Measurements from ENCODE around the gene FANCF.

The FANCF gene

GRCh38 chr11:22641559-22641958 lies 15.9 kb upstream of the FANCF start:
- DNase-seq (ENCODE audit: low read depth) = no peak
- TF ChIP-seq, protein P1, sequence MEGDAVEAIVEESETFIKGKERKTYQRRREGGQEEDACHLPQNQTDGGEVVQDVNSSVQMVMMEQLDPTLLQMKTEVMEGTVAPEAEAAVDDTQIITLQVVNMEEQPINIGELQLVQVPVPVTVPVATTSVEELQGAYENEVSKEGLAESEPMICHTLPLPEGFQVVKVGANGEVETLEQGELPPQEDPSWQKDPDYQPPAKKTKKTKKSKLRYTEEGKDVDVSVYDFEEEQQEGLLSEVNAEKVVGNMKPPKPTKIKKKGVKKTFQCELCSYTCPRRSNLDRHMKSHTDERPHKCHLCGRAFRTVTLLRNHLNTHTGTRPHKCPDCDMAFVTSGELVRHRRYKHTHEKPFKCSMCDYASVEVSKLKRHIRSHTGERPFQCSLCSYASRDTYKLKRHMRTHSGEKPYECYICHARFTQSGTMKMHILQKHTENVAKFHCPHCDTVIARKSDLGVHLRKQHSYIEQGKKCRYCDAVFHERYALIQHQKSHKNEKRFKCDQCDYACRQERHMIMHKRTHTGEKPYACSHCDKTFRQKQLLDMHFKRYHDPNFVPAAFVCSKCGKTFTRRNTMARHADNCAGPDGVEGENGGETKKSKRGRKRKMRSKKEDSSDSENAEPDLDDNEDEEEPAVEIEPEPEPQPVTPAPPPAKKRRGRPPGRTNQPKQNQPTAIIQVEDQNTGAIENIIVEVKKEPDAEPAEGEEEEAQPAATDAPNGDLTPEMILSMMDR (IDR thresholded peaks at IDR 0.05; ENCODE audit: low read length, missing control alignments) = no peak
- no peak overlapping the region for H3K4me3 ChIP-seq (replicated peaks; ENCODE audit: low read depth, low read length)

GRCh38 chr11:22640862-22641261 lies 15.2 kb upstream of the FANCF start:
- H3K4me3 ChIP-seq (replicated peaks; ENCODE audit: low read depth, low read length) = no peak overlapping the region
- TF ChIP-seq, protein P1 (IDR thresholded peaks at IDR 0.05; ENCODE audit: low read length, missing control alignments) = no peak
- DNase-seq (ENCODE audit: low read depth) = no peak

DNA sequence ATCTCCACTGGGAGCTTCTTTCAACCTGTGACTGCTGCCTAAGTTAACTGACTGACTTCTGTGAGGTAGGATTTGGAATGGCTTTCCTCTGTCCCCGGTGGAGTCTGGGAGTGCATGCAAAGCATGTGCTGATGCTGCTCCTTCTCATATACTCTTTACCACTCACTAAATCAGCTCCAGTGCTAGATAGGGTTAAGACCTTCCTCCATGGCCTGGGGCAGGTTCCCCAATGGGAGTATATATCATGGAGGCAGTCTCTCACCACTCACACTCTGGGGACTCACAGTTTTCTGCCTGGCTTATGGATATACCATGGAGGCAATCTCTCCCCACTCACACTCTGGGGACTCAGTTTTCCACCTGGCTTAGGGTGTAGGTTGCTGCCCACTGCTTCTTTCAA lies 10.1 kb upstream of the FANCF start:
- no peak overlapping the region for H3K4me3 ChIP-seq (replicated peaks; ENCODE audit: low read depth, low read length)
- DNase-seq (ENCODE audit: low read depth) = no peak
- TF ChIP-seq, protein P1 (IDR thresholded peaks at IDR 0.05; ENCODE audit: low read length, missing control alignments) = no peak

- DNase-seq (ENCODE audit: low read depth) = peak; percentile 38
- TF ChIP-seq, protein P1 (IDR thresholded peaks at IDR 0.05; ENCODE audit: low read length, missing control alignments) = no peak
- no peak overlapping the region for H3K4me3 ChIP-seq (replicated peaks; ENCODE audit: low read depth, low read length)
Measured at GRCh38 chr11:22634897-22635629, 9.4 kb upstream of the FANCF start.

- TF ChIP-seq, protein P1 (IDR thresholded peaks at IDR 0.05; ENCODE audit: low read length, missing control alignments) = no peak
Measured at GRCh38 chr11:22633354-22633902, 7.8 kb upstream of the FANCF start.

DNA sequence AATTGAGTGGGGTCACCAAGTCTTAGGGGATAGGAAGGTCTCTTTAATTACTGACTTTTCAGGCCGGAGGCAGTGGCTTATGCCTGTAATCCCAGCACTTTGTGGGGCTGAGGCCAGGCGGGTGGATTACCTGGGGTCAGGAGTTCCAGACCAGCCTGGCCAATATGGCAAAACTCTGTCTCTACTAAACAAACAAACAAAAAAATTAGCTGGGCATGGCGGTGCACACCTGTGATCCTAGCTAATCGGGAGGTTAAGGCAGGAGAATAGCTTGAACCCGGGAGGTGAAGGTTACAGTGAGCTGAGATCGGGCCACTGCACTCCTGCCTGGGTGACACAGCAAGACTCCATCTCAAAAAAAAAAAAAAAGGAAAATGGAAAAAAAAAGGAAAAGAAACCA lies 1.8 kb upstream of the FANCF start:
- no peak for DNase-seq (ENCODE audit: low read depth)
- TF ChIP-seq, protein P1 (IDR thresholded peaks at IDR 0.05; ENCODE audit: low read length, missing control alignments) = no peak
- H3K4me3 ChIP-seq (replicated peaks; ENCODE audit: low read depth, low read length) = no peak overlapping the region

More at GRCh38 chr11:22633354-22633902, 7.8 kb upstream of the FANCF start:
- DNase-seq (ENCODE audit: low read depth) = no peak
- H3K4me3 ChIP-seq (replicated peaks; ENCODE audit: low read depth, low read length) = no peak overlapping the region
